Mammary epithelial cell (primary cell): ENCODE results near the gene TBC1D3.
"Not testable (repeated sequence)": the region's sequence is repeated elsewhere in the genome, so short reads cannot be mapped to it uniquely, and the experiment has no call there.

ENCODE experiments used
- EZH2 ChIP-seq: IDR thresholded peaks from 2 replicates; pipeline ENCODE4 v1.6.1; 2012; ENCODE audit warnings: low read length, inconsistent platforms, borderline replicate concordance
- TF ChIP-seq, protein P1 (sequence below), 2 donors: IDR thresholded peaks in 1 of 2; conservative IDR thresholded peaks in 1 of 2; 2 replicates each; pipeline ENCODE4 v1.5.1; 2011 to 2012; ENCODE audit warnings: inconsistent platforms in 2 of 2, low read length in 2 of 2, mild to moderate bottlenecking in 2 of 2, control low read depth in 1 of 2, low read depth in 1 of 2; ENCODE audit not compliant: insufficient read depth in 1 of 2; ENCODE audit errors: extremely low read depth in 1 of 2

DNA sequence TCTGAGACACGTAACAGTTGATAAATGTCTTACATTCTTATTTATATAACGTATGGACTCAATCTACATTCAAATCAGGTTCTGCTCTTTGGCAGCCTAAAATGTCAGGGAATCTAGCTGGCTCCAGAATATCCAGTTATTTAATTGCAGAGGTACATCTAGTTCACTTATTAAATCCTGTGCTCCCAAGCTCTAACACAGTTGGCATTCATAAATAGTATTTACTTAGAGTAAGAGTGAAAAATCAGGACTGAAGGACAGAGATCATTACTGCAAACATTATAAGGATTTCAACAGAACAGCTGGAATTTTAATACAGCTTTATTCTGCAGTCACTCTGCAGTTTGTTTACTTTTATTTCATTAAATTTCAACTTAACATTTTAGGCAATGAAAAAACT lies 7.9 kb upstream of the TBC1D3 start:
- TF ChIP-seq, protein P1, sequence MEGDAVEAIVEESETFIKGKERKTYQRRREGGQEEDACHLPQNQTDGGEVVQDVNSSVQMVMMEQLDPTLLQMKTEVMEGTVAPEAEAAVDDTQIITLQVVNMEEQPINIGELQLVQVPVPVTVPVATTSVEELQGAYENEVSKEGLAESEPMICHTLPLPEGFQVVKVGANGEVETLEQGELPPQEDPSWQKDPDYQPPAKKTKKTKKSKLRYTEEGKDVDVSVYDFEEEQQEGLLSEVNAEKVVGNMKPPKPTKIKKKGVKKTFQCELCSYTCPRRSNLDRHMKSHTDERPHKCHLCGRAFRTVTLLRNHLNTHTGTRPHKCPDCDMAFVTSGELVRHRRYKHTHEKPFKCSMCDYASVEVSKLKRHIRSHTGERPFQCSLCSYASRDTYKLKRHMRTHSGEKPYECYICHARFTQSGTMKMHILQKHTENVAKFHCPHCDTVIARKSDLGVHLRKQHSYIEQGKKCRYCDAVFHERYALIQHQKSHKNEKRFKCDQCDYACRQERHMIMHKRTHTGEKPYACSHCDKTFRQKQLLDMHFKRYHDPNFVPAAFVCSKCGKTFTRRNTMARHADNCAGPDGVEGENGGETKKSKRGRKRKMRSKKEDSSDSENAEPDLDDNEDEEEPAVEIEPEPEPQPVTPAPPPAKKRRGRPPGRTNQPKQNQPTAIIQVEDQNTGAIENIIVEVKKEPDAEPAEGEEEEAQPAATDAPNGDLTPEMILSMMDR (conservative IDR thresholded peaks at IDR 0.05 in 1 of 2, IDR thresholded peaks at IDR 0.05 in 1 of 2; ENCODE audit: extremely low read depth in 1 of 2, insufficient read depth in 1 of 2, low read depth in 1 of 2, low read length in 2 of 2), result not testable (repeated sequence)
- not testable (repeated sequence) for TF ChIP-seq EZH2
